ENCODE data around the gene GNGT2. TPM values are rescaled to one million over a fixed set of nuclear protein-coding genes. Genes with fewer than 3 reads are reported as not detected.

The GNGT2 gene
- polyA plus RNA-seq, 1 of the 3 experiments (the other 2 are of a cell fraction), result 11.0 TPM

DNA sequence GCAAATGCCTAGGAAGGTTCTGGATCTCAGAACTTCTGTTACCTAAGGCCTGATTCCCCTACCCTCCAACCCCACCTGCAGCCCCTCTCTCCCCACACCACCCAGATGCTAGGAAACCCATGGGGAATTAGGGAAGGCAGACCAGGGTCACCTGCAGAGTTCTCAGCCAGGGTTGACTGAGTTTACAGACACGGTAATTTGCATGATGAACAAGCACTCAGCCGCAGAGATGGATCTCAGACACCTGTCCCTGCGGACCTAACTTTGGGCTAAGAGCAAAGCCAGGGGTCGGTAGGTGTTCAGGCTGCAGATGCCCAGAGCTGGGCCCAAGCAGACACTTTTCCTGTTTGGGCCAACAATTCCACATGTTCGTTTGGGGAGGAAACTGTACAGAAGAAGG lies 3.0 kb upstream of the GNGT2 start:
- Histone ChIP-seq H3K9me3 (no peaks in the 10 kb centered on the region), H3K9ac (no peak overlapping the region), H3K4me2 (no peak overlapping the region), H3K4me3 (ENCODE audit: low read depth in 2 of 2, low read length in 1 of 2) (no peak overlapping the region), H3K27me3 (ENCODE audit: insufficient read depth) (no peaks in the 10 kb centered on the region), H4K20me1 (ENCODE audit: insufficient read depth) (no peaks in the 10 kb centered on the region), H3K27ac (ENCODE audit: low read depth in 2 of 2, low read length in 1 of 2) (no peak overlapping the region), H3K4me1 (ENCODE audit: control insufficient read depth in 1 of 2, insufficient read depth in 2 of 2, low read depth in 1 of 2, low read length in 1 of 2) (peaks cover 0 to 20% of the 10 kb centered on the region in 2 experiments; a peak in 3 of 4 replicates), H3F3A (replicated peaks; ENCODE audit: insufficient read depth) (peaks cover 10% of the 10 kb centered on the region), H3K79me2 (ENCODE audit: insufficient read depth) (no peaks in the 10 kb centered on the region), H3K9me2 (no peaks in the 10 kb centered on the region), H2AFZ (ENCODE audit: low read depth) (no peak overlapping the region), H3K36me3 (replicated peaks in 1 of 2; ENCODE audit: control insufficient read depth in 1 of 2, insufficient read depth in 2 of 2, low read length in 1 of 2) (no peaks in the 10 kb centered on the region)
- no peak for TF ChIP-seq FOXJ3 (CRISPR knock-in tag; IDR thresholded peaks at IDR 0.05)
- no peak for TF ChIP-seq CTCF (IDR thresholded peaks at IDR 0.05)
- TF ChIP-seq, protein P1, sequence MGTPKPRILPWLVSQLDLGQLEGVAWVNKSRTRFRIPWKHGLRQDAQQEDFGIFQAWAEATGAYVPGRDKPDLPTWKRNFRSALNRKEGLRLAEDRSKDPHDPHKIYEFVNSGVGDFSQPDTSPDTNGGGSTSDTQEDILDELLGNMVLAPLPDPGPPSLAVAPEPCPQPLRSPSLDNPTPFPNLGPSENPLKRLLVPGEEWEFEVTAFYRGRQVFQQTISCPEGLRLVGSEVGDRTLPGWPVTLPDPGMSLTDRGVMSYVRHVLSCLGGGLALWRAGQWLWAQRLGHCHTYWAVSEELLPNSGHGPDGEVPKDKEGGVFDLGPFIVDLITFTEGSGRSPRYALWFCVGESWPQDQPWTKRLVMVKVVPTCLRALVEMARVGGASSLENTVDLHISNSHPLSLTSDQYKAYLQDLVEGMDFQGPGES (IDR thresholded peaks at IDR 0.05; ENCODE audit: low read depth, low read length), result no peak
- 47% methylated on average over 5 of the region's 5 CpGs for WGBS (ENCODE audit: low lambda C conversion rate)
- ChIA-PET CTCF (interaction anchor here (1.3 to 9.5 kb wide), 3 partner anchors 9 to 33 kb away, joined by 5 to 105 read pairs (median 6); partner anchors contain the start of gene PHOSPHO1), POLR2A (no interaction called here)
- peak; percentile 5 for DNase-seq

- Histone ChIP-seq H3K36me3 (replicated peaks in 1 of 2; ENCODE audit: control insufficient read depth in 1 of 2, insufficient read depth in 2 of 2, low read length in 1 of 2) (no peaks in the 10 kb centered on the region), H3K4me3 (ENCODE audit: low read depth in 2 of 2, low read length in 1 of 2) (peak overlapping the region in 1 of 2 experiments; percentile 24; a peak in 1 of 4 replicates), H3F3A (replicated peaks; ENCODE audit: insufficient read depth) (peaks cover 10% of the 10 kb centered on the region), H3K4me1 (ENCODE audit: control insufficient read depth in 1 of 2, insufficient read depth in 2 of 2, low read depth in 1 of 2, low read length in 1 of 2) (peaks cover 0 to 20% of the 10 kb centered on the region in 2 experiments; a peak in 3 of 4 replicates), H4K20me1 (ENCODE audit: insufficient read depth) (no peaks in the 10 kb centered on the region), H3K4me2 (peak overlapping the region; percentile 71), H3K9ac (peak overlapping the region; percentile 26; the same call in 1 of the 2 replicates), H3K9me2 (no peaks in the 10 kb centered on the region), H2AFZ (ENCODE audit: low read depth) (peak overlapping the region; percentile 76), H3K27ac (ENCODE audit: low read depth in 2 of 2, low read length in 1 of 2) (no peak overlapping the region), H3K79me2 (ENCODE audit: insufficient read depth) (no peaks in the 10 kb centered on the region), H3K9me3 (no peaks in the 10 kb centered on the region), H3K27me3 (ENCODE audit: insufficient read depth) (no peaks in the 10 kb centered on the region)
- peak; percentile 17 for DNase-seq
- TF ChIP-seq MAX (IDR thresholded peaks at IDR 0.05; ENCODE audit: low read depth) (peak; percentile 72), POLR2AphosphoS5 (IDR thresholded peaks at IDR 0.05; ENCODE audit: low read depth, low read length) (no peak)
- WGBS (ENCODE audit: low lambda C conversion rate), result 38% methylated on average over 10 of the region's 10 CpGs
- ChIA-PET CTCF (interaction anchor here (0.8 to 4.2 kb wide), 5 partner anchors 9 to 161 kb away, joined by 3 to 32 read pairs (median 4); no protein-coding TSS in a partner anchor), POLR2A (no interaction called here)
Observed at GRCh38 chr17:49209061-49209571, 1.3 kb downstream of the GNGT2 start.

- ChIA-PET POLR2A (no interaction called here), CTCF (interaction anchor here (0.6 to 3.4 kb wide), 6 partner anchors 13 to 86 kb away, joined by 3 to 30 read pairs (median 4); no protein-coding TSS in a partner anchor)
- no peaks in the 10 kb centered on the region for H4K20me1 ChIP-seq (ENCODE audit: insufficient read depth)
- H2AFZ ChIP-seq (ENCODE audit: low read depth), result no peak overlapping the region
- H3K4me1 ChIP-seq (ENCODE audit: control insufficient read depth in 1 of 2, insufficient read depth in 2 of 2, low read depth in 1 of 2, low read length in 1 of 2), result peaks cover 0 to 14% of the 10 kb centered on the region in 2 experiments; a peak in 2 of 4 replicates
- WGBS (ENCODE audit: low lambda C conversion rate), result 55% methylated on average over 2 of the region's 2 CpGs
- peaks cover 9% of the 10 kb centered on the region for H3F3A ChIP-seq (replicated peaks; ENCODE audit: insufficient read depth)
- H3K9ac ChIP-seq, result no peak overlapping the region
- no peaks in the 10 kb centered on the region for H3K9me2 ChIP-seq
- no peaks in the 10 kb centered on the region for H3K79me2 ChIP-seq (ENCODE audit: insufficient read depth)
- no peak overlapping the region for H3K27ac ChIP-seq (ENCODE audit: low read depth in 2 of 2, low read length in 1 of 2)
- no peaks in the 10 kb centered on the region for H3K27me3 ChIP-seq (ENCODE audit: insufficient read depth)
- no peaks in the 10 kb centered on the region for H3K9me3 ChIP-seq
- H3K36me3 ChIP-seq (replicated peaks in 1 of 2; ENCODE audit: control insufficient read depth in 1 of 2, insufficient read depth in 2 of 2, low read length in 1 of 2), result no peaks in the 10 kb centered on the region
- TF ChIP-seq RAD21 (IDR thresholded peaks at IDR 0.05; ENCODE audit: low read length), result no peak
- TF ChIP-seq USF1 (IDR thresholded peaks at IDR 0.05; ENCODE audit: borderline replicate concordance, low read depth), result no peak
- TF ChIP-seq POLR2AphosphoS5 (IDR thresholded peaks at IDR 0.05; ENCODE audit: low read depth, low read length), result no peak
- TF ChIP-seq GATA2 (CRISPR knock-in tag; IDR thresholded peaks at IDR 0.05), result no peak
- TF ChIP-seq CTCF (IDR thresholded peaks at IDR 0.05), result no peak
- TF ChIP-seq NRF1 (IDR thresholded peaks at IDR 0.05; ENCODE audit: low read depth, low read length), result no peak
- TF ChIP-seq RXRA (IDR thresholded peaks at IDR 0.05; ENCODE audit: borderline replicate concordance, low read depth), result no peak
- no peak for TF ChIP-seq EZH2phosphoT487 (IDR thresholded peaks at IDR 0.05; ENCODE audit: borderline replicate concordance, low read depth)
- no peak overlapping the region for H3K4me3 ChIP-seq (ENCODE audit: low read depth in 2 of 2, low read length in 1 of 2)
- DNase-seq, result no peak
- 0 out of 2 replicates have a peak overlapping the region, but pooled peaks have one; percentile 20 for H3K4me2 ChIP-seq
Observed at GRCh38 chr17:49204516-49204915, 5.9 kb downstream of the GNGT2 start.

All from SK-N-SH (cell line).